ENCODE data around the gene PRRX2.

The PRRX2 gene

GRCh38 chr9:129685220-129685932, 19.9 kb downstream of the PRRX2 start:
- no peak for DNase-seq

- DNase-seq = no peak
These were observed 20.4 kb downstream of the PRRX2 start for GRCh38 chr9:129685933-129686259.

GRCh38 chr9:129686736-129687135, 21.3 kb downstream of the PRRX2 start:
- DNase-seq = no peak

GRCh38 chr9:129687391-129687790, 21.9 kb downstream of the PRRX2 start:
- no peak for DNase-seq

GRCh38 chr9:129688285-129689043, 23.0 kb downstream of the PRRX2 start:
- no peak for DNase-seq

- DNase-seq = no peak
These were observed 27.1 kb downstream of the PRRX2 start for GRCh38 chr9:129692534-129692933.

- DNase-seq = no peak
These were observed 28.3 kb downstream of the PRRX2 start for GRCh38 chr9:129693741-129694140.

GRCh38 chr9:129694243-129694646, 28.8 kb downstream of the PRRX2 start:
- no peak for DNase-seq

GRCh38 chr9:129695870-129696269, 30.4 kb downstream of the PRRX2 start:
- DNase-seq = no peak

- no peak for DNase-seq
These were observed 31.7 kb downstream of the PRRX2 start for GRCh38 chr9:129696944-129697655.

- DNase-seq = no peak
These were observed 32.3 kb downstream of the PRRX2 start for GRCh38 chr9:129697656-129698253.

GRCh38 chr9:129698254-129698757, 32.9 kb downstream of the PRRX2 start:
- DNase-seq = no peak

- no peak for DNase-seq
These were observed 35.6 kb downstream of the PRRX2 start for GRCh38 chr9:129701054-129701453.

GRCh38 chr9:129701549-129701948, 36.1 kb downstream of the PRRX2 start:
- DNase-seq = no peak

- DNase-seq = no peak
These were observed 37.4 kb downstream of the PRRX2 start for GRCh38 chr9:129702589-129703520.

GRCh38 chr9:129703667-129704355, 38.4 kb downstream of the PRRX2 start:
- no peak for DNase-seq

GRCh38 chr9:129704807-129705206, 39.4 kb downstream of the PRRX2 start:
- no peak for DNase-seq

- DNase-seq = no peak
These were observed 43.3 kb downstream of the PRRX2 start for GRCh38 chr9:129708793-129709192.

GRCh38 chr9:129709438-129710168, 44.2 kb downstream of the PRRX2 start:
- no peak for DNase-seq

GRCh38 chr9:129710169-129710453, 44.7 kb downstream of the PRRX2 start:
- DNase-seq = no peak
